CD4-positive, alpha-beta T cell treated with Interleukin-17A for 1 hour (primary cell): Measurements from ENCODE around the gene ASTN2.
"Not testable (repeated sequence)": the region's sequence is repeated elsewhere in the genome, so short reads cannot be mapped to it uniquely, and the experiment has no call there.

Source experiments
- DNase-seq: peaks from one replicate; pipeline ENCODE4 v3.0.0-alpha.2; 2020

The ASTN2 gene

DNA sequence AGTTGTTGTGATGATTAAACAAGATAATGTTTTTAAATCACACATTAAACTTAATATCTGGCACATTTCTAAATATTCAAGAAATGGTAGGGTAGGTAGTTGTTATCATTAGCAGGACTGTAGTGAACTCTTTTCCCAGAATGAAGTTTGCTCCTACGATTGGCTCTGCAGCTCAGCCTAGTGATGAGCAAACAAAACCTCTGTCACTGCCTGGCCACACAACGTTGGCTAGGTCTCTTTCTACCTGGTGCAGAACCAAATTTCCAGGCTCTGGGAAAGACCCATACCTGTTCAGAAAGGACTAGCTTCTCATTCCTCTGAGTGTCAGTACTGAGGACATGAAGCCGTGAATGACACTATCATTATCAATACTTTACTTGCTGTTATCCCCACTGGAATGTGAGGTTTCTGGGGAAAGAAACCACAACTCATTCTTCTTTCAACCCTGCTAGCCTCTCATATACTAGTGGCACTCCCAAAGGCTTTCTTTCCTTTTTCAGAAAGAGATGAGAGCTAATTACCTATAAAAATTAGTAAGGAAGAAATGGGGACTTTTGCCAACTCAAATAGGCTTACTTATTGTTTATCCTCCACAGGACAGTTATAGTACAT, 947.0 kb downstream of the ASTN2 start:
- no peak for DNase-seq

DNA sequence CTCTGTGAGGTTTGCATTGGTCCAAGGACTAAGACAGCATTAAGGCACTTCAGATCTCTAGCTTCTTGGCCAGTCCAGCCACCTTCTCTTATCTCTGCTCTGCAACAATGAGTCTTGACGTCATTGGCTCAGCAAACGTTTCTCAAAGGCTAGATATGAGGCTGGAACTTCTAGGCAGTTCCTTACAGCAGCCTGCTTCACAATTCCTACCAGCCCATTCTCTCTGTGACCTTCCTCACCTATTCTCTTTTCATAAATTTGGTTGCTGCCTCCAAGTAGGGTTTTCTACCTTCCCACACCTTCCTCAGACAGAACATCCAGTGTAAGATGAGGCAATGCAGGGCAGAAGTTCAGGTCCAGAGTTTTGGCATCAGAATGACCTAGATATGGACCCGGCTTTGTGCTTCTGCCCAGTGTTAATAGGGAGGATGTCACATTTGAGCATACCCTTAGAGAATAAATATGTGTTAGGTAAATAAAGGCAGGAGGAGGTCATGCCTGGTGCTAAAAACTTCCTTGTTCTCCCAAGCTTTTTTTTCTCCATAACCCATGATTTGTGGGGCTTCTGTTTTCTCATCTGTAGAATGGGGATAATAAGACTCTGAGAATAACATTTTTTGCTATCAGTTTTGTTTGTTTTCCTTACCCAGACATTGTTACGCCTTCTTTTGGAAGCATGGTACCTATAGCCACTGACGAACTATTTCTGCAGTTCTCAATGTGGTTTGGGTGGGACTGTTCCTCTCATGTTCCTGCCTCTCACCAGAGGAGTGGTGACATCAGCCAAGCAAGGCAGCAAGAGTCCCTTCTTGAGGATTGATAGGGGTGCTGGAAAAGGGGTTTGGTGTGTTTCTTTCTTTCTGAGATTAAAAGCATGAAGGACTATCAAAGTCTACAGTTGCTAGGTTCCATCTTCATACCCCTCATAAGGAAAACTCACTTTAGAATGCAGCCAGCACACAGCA, 948.3 kb downstream of the ASTN2 start:
- no peak for DNase-seq

DNA sequence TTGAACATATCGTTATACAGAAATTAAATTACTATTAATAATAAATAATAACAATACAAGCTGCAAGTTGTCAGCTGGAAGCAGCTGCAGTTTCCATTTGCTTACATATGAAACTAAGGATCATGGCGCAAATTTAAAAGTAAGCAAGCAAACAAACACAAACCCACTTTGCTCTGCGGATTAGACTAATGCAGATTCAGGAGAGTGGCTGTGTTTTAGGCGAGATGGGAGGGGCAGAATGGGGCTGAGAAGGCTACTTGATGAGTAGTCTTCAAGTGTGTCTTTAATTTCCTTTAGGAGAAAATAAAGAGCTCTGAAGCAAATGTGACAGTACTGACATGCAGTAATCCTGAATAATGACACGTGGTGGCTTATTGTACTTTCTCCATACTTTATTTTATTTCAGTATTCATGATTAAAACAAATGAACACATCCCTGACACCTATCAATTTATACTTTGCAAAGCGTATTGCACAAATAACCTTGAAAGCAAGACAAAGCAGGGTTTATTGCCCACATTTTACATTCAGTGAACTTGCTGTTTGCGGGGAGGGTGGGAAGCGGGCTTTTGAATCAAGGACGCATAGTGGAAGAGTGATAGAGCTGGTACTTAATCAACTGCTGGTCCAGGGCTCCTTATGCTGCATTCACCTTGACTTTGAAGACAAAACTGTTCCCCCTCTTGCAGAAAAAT, 949.1 kb downstream of the ASTN2 start:
- no peak for DNase-seq

DNA sequence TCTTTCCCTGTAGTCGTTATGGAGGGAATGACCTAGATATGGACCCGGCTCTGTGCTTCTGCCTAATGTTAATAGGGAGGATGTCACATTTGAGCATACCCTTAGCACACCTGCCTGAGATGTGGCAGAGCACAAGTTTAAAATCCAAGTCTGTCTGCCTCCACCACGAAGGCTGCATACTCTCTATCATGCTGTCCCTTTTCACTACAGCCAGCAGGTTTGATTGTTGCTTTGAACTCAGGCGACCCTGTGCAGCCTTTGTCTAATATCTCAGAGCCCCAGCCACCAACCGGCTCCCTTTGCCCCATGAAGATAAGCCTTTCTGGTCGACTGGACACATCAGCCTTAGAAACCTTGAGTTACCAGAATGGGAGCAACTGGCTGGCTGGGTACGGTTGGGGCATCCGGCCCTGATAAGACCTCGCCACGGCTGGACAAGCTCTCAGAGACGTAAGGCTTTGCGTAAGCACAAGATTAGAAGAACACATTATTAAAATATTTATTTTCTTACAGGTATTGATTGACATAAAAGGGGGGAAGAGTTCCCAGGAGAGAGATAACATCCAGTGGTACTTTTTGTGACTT, 949.8 kb downstream of the ASTN2 start:
- no peak for DNase-seq

DNA sequence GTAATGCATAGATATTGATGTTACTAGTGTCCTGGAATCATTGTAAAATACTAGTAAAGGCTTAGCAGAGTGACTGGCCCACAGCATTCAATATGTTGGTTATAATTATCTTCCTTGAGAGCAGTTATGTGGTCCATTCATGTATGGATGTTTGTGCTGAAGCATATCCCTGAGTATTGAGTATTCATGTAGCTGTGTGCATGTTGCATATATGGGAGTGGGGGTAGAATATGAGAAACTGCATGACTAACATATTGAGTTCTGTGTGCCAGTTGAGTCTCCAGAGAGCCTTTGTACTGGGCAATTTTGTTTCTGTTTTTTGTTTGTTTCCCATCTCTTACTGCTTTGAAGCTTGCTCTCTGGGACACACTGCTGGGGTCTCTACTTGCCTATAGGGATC, 950.4 kb downstream of the ASTN2 start:
- DNase-seq = no peak

DNA sequence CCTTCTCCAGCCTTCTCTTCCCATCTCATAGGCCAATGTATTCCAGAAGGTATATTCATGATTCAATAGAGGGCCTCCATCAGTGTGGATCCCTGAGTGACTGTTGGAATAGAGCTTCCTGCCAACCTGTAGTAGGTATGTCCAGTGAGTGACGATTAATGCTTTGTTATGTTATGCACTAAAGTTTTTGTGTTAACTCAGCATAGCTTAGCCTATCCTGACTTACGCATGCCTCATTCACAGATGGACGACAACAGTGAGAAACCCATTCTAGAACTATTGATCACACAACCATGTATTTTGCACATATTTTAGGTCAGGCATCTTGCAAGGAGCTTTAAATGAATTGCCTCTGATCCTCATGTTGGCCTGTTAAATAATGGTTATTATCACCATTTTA, 953.2 kb downstream of the ASTN2 start:
- no peak for DNase-seq

DNA sequence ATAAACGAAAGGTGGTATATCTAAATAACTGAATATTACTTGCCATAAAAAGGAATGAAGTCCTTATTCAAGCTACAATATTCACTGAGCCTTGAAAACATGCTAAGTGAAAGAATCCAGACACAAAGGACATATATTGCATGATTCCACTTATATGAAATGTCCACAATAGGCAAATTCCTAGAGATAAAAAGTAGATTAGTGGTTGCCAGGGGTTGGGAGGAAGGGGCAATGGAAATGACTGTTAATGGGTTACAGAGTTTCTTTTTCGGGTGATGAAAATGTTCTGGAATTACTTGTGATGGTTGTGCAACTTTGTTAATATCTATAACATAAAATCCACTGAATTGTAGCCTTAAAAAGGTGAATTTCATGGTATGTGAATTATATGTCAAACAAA, 954.8 kb downstream of the ASTN2 start:
- DNase-seq = no peak

DNA sequence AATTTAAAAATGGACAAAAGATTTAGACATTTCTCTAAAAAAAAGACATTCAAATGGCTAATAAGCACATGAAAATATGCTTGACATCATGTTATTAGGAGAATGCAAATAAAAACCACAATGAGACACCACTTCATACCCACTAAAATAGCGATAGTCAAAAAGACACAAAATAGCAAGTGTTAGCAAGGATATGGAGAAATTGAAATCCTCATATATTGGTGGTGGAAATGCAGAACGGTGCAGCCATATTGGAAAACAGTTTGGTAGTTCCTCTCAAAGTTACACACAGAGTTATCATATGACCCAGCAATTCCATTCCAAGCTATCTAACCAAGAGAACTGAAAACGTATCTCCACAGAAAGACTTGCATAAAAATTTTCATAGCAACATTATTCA, 955.3 kb downstream of the ASTN2 start:
- no peak for DNase-seq

DNA sequence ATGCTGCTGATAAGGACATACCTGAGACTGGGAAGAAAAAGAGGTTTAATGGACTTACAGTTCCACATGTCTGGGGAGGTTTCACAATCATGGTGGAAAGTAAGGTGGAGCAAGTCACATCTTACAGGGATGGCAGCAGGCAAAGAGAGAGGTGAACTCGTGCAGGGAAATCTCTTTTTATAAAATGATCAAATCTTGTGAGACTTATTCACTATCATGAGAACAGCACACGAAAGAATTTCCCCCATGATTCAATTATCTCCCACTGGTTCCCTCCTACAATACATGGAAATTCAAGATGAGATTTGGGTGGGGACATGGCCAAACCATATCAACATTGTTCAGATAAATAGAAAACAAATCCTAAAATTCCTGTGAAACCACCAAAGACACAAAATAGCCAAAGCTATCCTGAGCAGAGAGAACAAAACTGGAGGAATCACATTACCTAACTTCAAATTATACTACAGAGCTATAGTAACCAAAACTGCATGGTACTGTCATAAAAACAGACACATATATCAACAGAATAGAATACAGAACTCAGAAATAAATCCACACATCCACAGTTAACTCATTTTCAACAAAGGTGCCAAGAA, 958.3 kb downstream of the ASTN2 start:
- DNase-seq = no peak

DNA sequence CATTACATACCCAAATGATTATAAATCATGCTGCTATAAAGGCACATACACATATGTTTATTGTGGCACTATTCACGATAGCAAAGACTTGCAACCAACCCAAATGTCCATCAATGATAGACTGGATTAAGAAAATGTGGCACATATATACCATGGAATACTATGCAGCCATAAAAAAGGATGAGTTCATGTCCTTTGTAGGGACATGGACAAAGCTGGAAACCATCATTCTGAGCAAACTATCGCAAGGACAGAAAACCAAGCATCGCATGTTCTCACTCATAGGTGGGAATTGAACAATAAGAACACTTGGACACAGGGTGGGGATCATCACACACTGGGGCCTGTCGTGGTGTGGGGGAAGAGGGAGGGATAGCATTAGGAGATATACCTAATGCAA, 960.3 kb downstream of the ASTN2 start:
- not testable (repeated sequence) for DNase-seq

DNA sequence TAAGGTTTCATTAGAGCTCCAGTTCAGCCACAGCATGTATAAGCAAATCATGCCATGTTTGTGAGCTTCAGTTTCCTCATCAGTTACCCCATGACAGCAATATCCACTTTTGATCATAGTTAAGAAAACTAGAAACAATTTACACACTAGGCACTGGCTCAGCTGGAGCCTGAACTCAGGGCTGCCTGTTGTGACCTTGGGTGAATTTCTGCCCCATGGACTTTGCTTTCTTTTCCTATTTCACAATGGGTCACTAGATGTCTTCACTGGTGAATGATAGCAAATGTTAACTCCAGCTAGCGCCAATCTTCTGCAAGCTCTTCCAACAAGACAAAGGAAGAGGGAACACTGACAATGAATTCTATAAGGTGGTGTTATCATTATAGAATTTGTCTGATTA, 961.1 kb downstream of the ASTN2 start:
- no peak for DNase-seq

DNA sequence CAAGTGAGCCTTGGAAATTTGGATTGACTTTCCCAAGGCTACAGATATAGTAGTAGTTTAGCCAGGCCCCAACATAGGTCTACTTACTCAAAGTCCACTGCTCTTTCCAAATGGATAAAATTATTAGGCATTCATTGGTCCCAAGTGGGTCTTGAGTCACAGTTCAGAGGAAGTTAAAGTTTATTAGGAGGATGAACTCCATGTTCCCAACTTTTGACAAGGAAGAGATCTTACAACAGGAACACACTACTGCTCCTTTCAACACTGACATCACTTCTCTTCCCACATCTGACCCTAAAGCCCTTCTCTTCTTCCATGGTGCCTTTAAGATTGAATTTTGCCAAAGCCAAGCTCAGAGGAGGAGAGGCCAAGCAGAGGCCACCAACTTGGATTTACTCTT, 962.2 kb downstream of the ASTN2 start:
- no peak for DNase-seq

DNA sequence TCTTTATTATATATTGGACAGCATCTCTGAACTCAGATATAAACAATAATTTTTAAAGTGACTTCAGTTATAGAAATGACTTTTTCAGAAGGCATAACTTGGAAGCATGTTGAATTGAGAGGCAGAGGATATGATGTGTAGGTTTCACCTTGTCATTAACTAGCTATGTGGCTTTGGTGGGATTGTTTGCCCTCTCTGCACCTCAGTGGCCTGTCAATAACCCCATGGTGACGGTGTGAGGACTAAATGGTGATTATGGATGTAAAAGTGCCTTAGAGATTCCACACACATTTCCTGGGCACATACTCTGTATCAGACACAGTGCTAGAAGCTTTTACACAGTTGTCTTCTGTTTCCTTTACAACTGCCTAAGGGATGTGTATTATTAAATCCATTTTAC, 962.6 kb downstream of the ASTN2 start:
- DNase-seq = no peak

DNA sequence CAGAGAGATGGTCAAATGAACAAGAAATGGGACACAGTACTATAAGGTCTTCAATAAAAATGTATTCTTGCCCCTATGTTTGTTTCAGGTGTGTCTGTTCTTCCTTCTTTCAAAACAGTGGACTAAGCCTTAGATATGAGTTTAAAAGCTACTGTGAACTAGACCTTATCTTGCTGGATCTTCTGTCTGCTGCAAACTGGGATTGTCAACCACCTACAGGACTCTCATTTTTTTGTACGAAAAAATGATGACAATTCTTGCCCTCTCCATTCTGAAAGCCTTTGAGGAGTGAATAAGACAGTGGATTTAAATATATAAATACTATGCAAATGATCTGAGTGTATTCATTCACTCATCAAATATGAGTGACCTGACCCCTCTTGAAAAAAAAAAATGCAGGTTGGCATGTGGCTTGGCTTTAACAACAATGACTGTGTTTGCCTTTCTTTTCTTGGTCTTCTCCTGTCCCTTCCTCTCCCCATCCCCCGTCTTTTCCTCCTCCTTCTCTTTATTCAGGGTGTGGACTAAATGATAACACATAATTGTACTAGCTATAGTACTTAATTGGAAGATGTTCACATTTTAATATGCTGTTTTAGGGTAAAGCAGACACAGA, 963.2 kb downstream of the ASTN2 start:
- DNase-seq = no peak

DNA sequence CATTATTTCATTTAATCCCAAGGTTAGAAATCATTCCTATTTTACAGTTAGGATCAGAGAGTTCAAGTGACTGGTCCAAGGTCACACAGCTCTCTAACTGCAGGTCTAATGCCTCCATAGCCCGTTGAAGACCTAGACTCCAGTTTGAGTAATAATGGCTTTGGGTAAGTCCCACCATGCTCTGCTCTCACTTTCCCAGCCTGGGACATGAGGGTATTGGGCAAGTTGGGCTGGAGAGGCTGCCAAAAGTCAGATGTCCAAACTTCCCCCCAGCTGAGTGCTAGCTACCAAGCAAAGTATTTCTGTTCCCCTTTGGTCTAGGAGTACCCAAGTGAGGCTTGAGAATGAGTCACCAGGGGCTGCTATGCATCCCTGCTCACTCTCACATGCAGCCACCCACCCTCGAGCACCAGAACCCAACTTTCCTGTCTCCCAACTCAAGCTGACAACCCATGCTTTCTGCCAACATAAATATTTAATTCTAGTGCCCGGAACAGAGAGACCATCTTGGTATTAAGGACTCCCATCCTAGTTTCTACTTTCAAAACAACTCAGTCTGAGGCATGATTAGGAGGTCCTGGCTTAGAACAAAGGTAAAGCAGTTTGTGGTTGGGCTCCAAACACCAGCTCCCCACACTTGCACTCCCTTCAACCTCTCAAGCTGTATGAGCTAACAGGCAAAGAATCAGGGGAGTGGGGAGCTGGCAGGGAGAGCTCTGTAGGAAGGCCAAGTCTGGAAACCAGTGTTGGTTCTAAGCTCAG, 964.3 kb downstream of the ASTN2 start:
- DNase-seq = no peak

DNA sequence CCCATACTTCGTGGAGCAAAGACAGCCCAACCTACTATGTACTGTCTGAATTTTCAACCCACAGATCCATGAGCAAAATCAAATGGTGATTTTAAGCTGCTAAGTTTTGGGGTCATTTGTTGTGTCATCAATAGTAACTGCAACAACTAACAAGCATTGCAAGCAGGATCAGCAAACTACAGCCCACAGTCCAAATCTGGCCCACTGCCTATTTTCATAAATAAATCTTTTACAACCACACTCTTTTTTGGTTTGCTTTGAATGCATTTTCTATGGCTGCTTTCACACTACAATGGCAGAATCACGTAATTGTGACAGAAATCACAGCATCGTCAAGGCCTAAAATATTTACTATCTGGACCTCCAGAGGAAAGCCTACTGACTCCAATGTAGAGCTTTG, 964.9 kb downstream of the ASTN2 start:
- DNase-seq = no peak

DNA sequence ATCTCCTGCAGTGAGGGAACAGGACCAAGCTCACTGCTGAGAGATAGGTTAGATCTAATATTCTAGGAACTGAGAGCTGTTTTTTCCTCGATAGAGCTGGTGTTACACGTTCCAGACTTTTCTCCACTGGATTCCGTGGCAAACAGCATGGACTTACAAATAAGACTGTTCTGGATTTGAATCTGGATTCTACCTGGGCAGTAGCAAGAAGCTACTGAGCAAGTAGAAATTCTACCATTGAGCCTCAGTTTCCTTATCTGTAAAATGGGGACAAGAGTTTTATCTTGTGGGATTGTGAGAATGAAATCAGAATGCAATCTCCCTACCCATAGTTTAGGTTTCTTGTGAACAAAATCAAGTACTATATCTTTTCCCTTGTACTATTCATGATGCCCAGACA, 966.4 kb downstream of the ASTN2 start:
- no peak for DNase-seq

DNA sequence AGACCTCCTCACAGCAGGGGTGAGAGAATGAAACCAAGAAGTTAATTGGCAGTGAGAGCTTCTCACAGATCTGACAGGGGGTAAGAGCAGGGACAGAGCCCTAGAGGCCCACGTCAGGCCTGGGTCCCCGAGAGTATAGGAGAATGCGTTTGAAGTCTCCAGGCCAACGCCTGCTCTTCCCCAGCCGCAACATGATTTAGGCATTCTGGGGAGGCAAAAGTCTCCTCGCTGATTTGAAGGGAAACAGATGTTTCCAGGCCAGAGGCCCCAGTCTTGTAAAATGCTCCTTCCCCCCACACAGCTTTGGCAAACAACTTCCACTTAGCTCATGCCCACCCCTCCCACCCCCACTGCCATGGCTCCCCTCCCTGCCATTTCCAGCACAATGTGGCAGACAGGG, 966.9 kb downstream of the ASTN2 start:
- DNase-seq = no peak

DNA sequence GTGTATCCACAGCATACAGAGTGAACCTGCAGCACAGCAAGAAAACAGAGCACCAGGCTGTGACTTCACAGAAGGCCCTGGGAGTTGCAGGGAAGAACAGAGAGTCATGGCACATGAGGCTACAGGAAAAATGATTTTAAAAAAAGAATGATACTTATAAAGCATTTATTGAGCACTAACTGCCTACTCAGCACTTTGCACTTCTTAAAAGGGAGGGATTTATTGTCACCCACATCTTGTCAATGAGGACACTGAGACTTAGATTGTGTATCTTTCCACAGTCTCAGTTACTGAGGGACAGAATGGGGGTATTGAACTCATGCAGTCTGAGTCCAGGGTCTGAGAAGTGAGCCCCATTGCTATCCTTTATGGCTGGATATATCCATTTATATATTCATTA, 972.3 kb downstream of the ASTN2 start:
- no peak for DNase-seq

DNA sequence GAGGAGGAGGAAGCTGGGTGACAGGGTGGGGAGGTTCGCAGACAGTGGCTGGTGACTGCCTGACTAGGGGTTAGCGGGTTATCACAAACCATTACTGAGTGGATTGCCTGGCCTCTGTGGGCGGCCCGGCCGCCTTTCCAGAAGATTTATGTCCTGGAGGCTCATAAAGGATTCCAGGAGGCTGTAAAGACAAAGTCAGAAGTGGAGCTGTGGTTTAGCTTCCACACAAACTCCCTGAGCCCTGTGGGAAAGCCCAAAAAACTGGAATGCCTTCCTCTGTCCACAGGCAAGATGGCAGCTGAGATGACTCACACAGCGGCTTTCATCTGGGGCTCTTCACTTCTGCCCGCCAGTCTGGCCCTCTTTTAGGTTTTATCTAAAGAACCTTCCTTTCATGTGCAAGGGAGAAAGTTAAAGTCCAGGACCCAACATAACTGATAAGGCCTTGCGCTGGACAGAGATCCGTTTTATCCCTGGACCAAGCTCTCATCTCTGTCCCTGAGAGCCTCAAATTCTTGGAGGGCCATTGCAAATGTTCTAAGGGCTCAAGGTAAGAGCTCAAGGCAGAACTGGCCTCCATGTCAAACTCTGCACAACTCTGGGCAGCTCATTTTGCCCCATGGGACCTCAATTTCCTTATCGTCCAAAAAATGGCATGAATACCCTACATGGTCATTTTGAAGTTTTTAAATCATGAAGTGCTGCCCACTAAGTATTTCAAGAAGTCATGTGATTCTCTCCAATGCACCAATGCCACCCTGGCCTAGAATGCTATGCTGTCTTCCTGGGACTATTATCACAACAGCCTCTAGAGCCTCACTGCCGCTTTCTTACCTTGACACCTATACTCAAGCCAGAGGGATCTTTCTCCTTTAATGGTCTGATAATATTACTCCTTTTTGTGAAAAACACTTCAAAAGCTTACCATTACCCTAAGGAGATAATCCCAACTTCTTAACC, 977.2 kb downstream of the ASTN2 start:
- DNase-seq = no peak

DNA sequence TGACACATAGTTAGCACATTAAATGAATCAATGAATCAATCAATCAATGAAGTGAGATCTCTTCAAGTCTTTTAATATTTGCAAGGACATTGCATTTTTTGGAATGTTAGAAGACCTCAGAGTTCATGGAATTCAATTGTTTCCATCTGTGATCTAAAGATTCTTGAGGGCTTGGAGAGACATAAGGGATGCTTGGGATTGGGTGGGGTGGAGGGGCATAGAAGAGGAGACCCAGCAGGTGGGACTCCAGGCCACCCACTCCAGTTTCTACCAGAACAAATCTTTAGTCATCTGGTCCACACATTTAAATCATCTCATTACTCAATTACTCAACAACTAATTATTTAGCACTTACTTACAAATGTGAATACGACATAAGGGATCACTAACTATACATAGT, 978.7 kb downstream of the ASTN2 start:
- DNase-seq = no peak
